HG03039 (cell line): ENCODE data around the gene NIPBL.
"Not testable (repeated sequence)": the region's sequence is repeated elsewhere in the genome, so short reads cannot be mapped to it uniquely, and the experiment has no call there.

Experiments
- ATAC-seq: cut with Tn5 transposase; IDR thresholded peaks from one replicate; pipeline ENCODE4 v1.9.1; 2021; ENCODE audit warnings: mild to moderate bottlenecking, moderate library complexity; ENCODE audit not compliant: unreplicated experiment

NIPBL gene

DNA sequence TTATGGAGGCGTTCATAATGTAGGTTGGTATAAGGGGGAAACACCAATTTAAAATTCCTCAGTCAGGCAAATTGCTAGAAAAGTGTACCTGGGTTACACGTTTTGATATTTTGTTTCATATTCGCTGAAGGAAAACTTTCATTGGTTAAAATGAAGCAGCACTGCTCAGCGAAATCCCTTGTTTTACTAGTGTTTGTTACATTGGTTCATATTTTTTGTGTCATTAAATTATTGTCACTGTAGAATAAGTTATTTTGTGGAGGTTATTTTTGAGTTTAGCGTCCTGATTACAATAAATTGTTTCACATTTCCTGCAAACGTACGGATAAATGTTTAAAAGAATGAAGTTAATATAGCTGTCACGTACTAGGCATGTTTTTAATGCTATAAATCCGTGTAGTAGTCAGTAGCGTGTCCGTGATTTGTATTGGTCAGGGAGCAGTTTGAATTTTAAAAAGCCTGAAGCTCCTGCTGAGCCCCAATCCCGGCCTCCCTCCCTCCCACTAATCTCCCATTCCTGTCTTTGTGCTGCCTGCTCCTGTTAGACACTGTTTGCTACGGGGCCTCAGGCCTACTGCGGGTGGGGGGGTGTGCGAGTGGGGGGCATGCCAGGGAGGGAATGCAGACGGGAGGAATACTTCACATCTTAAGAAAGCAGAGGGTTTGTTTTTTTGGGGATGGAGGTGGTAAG is 2.0 kb downstream of the NIPBL start:
- ATAC-seq = no peak

DNA sequence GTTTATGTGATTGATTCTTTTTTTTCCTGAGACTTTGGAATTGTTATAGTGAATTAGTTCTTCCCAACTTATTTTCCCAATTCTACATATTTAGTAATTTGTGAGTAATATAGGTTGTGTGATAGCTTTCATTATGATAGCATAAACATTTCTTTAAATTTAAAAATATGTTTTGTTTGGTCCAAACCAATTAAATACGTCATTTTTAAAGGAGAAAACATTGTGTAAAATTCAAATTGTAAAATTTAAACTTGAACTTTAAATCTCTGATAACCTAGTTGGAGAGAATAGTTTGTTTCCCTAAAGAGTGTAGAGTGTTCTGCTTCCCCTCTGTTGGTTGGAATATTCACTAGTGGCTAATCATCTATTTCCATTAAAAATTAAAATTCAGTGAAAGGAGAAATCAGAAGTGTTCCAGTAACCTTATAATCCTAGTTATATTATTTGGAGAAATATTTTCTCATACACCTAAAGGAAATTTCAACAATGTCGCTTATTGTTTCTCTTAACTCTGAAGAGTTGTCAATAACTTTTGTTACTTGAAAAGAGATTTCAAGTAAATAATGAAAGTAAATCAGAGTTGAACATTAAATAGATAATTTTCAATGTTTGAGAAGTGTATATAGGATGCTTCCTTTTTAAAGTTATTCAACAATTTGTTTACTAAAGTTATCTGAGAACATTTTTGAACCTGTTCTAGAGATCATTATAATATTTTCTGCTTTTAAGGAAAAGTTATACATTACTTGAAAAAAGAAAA is 2.9 kb downstream of the NIPBL start:
- ATAC-seq = no peak

DNA sequence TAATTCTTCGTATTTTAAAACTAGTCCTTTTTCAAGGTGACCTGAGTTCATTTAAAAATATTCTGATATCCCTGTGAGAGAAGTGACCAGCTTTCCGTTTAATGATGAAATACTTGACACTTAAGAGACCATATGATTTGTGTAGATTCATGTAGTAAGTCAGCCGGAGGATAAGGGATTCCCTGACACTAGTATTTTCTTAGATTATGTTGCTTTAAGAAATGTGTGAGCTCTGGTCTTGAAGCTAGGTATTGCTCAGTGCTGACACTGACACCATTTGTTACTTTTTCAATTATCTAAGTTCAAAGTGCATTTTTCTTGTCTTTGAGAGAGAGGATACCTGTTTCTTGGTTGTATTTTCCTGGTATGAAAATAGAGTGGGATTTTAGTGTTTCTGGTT is 4.2 kb downstream of the NIPBL start:
- ATAC-seq = no peak

DNA sequence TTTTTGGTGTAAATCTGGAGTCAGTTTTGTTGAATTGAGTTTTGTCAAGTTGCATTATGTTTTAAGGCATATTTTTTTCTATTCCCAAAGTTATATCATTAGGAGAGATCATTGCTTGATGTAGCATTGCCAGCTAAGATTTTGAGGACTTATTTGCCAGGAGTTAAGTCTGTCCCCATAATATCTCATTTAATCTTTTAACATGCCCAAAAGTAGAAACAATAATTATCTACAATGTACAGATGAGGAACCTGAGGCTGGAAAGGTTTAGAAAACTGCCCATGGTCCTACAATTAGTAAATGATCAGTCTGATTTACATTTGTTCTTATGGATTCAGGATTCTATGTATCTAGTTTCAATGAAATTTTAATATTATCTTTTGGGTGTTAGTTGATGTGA is 4.7 kb downstream of the NIPBL start:
- ATAC-seq = no peak

DNA sequence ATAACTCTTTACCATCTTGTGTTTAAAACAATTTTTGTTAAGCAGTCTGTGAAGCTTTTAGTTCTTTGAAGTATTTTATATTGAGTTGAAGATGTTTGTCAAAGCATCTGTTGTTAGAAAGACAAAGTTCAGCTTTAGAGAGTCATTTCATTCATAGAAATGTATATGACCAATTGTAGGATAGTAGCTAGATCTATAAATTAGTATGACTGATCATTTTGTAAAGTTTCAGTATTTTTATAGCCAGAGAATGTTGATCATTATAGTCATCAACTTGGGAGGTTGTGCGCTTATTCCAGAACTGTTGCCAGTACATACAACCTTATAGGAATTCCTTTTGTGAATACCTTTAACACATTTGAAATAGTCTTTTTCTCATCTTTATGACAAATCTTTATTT is 5.2 kb downstream of the NIPBL start:
- no peak for ATAC-seq

DNA sequence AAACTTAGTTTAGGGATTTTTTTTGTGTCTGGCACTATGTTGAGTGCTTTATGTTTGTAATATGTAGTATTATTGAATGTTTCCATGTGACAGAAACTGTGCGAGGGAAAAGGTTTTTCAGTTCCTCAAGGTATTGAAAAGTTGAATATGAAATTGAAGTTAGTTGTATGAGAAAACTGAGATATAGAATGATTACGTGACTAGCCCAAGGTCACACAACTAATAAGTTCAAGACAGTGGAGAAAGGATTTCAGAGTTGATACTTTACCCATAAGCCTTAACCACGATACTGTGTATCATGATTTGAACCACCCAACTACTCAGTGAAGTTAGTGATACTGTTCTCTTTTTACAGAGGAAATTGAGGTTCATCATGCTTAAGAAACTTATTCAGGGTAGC is 5.7 kb downstream of the NIPBL start:
- ATAC-seq = no peak

DNA sequence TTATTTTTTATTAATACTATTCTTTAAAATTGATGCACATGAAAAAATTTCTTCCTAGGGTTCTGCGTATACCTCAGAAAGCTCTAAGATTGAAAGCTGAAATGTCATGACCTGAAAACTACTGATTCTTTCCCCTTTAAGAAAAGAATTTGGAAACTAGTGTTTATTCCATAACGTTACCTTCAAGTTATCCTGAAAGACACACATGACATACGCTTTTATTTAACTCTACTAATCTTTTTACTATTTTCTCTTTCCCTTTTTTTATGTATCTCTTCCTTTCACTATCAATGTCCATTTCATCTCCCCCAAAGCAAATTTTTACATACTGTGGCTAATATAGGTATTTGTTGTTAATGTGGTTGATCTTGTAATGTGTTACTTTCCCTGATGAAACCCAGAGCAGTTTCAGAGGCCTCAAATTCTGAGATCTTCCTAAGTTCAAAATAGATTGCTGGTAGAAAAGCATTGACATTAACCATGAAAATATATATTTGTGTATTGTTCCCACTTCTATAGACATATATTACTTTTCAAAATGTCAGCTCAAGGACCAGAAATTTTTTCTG is 7.4 kb downstream of the NIPBL start:
- ATAC-seq = no peak

DNA sequence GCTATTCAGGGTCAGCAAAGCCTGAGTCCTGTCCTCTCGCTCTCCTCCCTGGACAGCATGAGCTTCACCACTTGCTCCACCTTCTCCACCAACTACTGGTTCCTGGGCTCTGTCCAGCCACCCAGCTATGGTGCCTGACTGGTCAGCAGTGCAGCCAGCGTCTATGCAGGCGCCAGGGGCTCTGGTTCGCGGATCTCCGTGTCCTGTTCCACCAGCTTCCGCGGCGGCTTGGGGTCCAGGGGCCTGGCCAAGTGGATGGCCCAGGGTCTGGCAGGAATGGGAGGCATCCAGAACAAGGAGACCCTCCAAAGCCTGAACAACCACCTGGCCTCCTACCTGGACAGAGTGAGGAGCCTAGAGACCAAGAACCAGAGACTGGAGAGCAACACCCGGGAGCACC is 8.6 kb downstream of the NIPBL start:
- ATAC-seq = no peak

DNA sequence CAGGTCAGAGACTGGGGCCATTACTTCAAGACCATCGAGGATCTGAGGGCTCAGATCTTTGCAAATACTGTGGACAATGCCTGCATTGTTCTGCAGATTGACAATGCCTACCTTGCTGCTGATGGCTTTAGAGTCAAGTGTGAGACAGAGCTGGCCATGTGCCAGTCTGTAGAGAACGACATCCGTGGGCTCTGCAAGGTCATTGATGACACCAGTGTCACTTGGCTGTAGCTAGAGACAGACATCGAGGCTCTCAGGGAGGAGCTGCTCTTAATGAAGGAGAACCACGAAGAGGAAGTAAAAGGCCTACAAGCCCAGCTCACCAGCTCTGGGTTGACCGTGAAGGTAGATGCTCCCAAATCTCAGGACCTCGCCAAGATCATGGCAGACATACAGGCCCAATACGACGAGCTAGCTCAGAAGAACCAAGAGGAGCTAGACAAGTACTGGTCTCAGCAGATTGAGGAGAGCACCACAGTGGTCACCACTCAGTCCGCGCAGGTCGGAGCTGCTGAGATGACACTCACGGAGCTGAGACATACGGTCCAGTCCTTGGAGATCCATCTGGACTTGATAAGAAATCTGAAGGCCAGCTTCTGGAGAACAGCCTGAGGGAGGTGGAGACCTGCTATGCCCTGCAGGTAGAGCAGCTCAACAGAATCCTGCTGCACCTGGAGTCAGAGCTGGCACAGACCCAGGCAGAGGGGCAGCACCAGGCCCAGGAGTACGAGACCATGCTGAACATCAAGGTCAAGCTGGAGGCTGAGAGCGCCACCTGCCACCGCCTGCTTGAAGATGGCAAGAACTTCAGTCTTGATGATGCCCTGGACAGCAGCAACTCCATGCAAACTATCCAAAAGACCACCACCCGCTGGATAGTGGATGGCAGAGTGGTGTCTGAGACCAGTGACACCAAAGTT is 9.3 kb downstream of the NIPBL start:
- ATAC-seq = no peak

DNA sequence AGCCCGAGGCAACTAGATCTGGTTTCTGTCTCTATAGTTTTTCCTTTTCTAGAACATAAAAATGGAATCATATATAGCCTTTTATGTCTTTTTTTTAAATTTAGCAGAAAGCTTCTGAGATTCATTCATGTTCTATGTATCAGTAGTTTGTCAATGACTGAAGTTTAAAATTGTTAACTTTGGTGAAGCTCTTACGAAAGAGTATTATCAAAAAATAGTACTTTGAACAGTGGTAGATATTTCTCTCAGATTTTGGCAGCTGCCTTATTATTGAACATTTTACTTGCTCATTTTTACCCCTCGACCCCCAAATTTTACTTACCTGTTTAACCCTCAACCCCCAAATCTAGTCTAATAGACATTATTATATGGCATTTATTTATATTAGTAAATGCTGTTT is 10.2 kb downstream of the NIPBL start:
- ATAC-seq = no peak

DNA sequence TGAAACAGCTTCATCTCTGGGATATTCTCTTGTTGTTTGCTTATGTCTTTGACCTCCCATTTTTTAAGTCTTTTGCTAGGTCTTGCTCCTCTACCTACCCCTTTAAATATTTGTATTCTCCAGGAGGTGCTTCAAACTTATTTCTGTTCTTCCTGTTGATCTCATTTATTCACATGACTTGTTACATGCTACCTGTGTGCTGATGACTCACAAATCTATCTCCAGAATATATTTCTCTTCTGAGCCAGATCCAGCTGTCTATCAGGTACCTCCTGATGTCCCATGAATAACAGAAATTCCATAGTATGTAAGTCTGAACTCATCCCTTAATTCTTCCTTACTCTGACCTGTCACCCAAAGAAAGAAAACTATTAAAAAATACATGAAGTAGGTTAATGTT is 11.0 kb downstream of the NIPBL start:
- ATAC-seq = no peak

DNA sequence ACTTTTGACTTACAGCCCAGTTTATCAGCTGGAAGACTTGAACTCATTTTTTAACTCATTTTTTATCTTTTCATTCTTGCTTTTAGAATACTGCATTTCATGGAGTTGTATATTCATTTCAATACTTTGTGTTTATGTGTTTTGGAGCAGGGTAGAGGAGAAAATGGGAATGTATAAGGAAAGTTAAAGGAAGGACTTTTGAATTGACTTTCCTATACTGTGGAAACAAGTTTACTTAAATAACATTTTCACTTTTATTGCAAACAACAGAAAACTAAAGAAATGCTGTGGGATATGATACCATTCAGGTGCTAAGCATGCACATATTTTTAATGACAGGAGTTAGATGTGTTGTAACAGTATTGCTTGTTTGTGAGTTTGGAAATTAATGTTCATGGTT is 11.7 kb downstream of the NIPBL start:
- ATAC-seq = no peak

DNA sequence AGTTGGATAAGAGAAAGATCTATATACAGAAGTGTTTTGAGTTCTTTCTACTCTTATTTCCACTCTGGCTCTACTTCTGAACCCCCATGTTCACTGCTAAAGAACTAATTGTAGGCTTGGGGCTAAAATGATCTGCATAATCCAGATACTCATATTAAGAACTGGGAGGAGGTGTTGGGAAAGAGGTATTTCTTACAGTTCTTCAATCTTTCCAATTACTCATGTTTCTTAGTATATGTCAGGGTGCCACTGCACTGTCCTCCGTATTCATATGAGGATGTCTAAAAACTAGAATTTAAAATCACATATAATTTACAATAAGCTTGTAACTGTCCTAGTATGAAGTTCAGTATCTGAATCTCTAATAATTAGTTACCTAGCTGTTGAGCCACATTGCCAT is 12.7 kb downstream of the NIPBL start:
- ATAC-seq = no peak

DNA sequence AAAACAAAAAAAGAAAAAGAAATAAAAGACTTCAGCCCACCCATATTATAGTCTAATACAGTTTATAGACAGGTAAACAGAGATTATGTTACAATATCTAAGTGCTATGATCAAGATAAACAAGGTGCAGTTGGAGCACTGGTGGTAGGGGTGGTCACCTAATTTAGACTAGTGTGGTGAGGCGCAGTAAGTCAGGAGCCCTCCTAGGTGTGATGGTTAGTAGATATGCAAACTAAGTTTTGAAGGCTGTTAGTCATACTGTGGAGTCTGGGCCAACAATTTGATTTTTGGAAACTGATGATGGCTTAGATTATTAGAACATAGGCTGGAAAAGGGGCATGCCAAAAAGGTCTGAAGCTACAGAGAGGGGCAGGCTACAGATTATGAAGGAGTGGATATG is 14.7 kb downstream of the NIPBL start:
- no peak for ATAC-seq

DNA sequence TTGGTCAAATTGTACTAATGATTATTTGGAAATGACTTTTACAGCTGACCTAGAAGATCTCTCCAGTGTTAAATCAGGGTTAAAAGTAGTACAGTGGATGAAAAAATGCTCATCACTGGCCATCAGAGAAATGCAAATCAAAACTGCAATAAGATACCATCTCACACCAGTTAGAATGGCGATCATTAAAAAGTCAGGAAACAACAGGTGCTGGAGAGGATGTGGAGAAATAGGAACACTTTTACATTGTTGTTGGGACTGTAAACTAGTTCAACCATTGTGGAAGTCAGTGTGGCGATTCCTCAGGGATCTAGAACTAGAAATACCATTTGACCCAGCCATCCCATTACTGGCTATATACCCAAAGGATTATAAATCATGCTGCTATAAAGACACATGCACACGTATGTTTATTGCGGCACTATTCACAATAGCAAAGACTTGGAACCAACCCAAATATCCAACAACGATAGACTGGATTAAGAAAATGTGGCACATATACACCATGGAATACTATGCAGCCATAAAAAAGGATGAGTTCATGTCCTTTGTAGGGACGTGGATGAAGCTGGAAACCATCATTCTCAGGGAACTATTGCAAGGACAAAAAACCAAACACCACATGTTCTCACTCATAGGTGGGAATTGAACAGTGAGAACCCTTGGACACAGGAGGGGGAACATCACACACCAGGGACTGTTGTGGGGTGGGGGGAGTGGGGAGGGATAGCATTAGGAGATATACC is 15.7 kb downstream of the NIPBL start:
- ATAC-seq = not testable (repeated sequence)

DNA sequence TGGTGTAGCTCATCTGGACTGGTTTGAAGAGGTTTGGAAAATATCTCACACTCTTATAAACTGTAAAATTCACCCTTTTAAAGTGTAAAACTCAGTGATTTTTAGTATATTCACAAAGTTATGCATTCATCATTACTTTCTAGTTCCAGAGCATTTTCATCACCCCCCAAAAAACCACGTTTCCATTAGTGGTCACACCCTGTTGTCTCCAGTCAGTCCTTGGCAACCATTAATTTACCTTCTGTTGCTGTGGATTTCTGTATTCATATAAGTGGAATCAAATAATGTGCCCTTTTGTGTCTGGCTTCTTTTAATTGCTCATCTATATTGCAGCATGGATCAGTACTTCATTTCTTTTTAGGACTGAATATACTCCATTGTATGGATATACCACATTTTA is 18.4 kb downstream of the NIPBL start:
- ATAC-seq = no peak

DNA sequence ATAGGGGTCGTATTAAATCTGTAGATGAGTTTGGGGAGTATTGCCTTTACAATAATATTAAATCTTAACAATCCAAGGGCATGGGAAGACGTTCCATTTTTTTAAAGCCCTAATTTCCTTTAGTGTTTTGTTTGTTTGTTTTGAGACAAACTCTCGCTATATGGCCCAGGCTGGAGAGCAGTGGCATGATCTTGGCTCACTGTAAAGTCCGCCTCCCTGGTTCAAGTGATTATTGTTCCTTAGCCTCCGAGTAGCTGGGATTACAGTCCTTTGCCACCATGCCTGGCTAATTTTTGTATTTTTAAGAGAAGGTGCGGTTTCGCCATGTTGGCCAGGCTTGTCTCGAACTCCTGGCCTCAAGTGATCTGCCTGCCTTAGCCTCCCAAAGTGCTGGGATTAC is 19.9 kb downstream of the NIPBL start:
- no peak for ATAC-seq

DNA sequence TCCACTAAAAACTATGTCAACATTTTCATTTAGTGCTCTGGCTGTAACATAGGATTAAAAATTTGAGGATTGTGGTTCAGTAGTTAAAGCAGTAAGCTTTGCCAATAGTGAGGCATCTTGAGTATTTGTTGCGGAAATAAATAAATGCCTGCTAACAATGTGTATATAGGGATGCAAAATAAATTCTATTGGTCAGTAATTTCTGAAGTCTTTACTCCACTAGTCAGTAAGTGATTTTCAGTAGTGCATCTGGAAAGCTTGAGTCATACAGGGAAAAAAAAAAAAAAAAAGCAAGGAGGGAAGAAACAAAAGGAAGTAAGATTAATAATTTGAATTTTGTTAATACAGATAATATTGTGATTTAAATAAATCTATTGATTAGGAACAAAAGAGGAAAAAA is 21.0 kb downstream of the NIPBL start:
- no peak for ATAC-seq

DNA sequence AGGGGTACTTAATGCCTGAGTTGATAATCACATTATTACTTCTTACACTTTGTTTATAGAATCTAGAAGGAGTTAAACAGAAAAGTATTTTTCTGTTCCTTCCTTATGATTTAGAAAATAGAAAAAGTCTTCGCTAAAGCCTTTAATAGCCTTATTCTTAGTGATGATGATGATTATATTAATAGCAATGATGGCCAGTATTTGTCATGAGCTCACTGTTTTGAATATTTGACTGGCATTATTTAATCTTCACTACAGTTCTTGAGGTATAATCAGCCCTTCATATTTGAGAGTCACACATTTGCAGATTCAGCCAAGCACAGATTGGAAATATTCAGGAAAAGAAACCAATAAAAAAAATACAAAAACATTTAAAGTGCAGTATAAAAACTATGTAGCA is 23.3 kb downstream of the NIPBL start:
- ATAC-seq = no peak

DNA sequence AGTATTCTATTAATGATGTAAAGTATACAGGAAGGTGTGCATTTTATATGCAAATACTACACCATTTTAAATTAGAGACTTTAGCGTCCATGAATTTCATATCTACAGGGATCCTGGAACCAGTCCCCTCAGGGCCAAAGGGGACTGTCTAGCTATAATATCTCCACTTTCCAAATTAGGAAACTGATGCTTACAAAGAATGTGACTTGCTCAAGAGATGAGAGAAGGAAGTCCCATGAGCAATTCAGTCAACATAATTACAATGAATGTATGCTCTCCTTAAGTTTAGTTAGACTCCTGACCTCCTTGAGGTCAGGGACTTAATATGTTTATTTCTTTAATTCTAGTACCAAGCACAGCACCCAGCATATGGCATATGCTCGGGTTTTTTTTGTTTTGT is 23.7 kb downstream of the NIPBL start:
- ATAC-seq = no peak

DNA sequence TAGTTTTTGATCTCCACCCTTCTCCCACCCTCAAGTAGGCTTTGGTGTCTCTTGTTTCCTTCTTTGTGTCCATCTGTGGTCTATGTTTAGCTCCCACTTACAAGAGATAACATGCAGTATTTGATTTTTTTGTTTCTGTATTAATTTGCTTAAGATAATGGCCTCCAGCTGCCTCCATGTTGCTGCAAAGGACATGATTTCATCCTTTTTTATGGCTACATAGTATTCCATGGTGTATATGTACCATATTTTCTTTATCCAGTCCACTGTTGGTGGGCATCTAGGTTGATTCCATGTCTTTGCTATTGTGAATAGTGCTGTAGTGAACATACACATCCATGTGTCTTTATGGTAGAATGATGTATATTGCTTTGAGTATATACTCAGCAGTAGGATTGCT is 24.5 kb downstream of the NIPBL start:
- ATAC-seq = not testable (repeated sequence)
